HG03432 (cell line): ENCODE measurements around the gene TRPM5.

Experiments used
- ATAC-seq: cut with Tn5 transposase; IDR thresholded peaks from one replicate; pipeline ENCODE4 v1.9.1; 2021; ENCODE audit warnings: mild to moderate bottlenecking, moderate library complexity; ENCODE audit not compliant: unreplicated experiment

The TRPM5 gene

DNA sequence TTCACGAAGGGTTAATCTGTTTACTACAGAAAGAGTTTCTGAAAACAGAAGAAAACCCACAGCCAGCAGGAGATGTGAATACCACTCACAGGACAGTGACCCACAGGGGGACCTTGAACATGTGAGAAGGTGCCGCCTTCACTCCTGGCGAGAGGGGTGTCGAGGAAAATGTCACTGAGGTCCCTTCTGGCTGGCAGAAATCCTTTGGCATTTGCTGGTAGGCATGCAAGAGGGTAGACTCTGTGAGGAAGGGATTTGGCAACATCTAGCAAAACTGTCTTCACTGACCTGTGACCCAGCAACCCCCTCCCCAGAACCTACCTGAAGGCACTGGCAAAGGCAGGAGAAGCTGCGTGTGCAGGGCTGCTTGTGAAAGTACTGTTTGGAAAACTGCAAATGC, 9.1 kb upstream of the TRPM5 start:
- no peak for ATAC-seq

GRCh38 chr11:2452321-2453012, 8.2 kb upstream of the TRPM5 start:
- no peak for ATAC-seq

GRCh38 chr11:2451916-2452315, 7.6 kb upstream of the TRPM5 start:
- ATAC-seq, result no peak

- no peak for ATAC-seq
Measured at GRCh38 chr11:2451336-2451735, 7.0 kb upstream of the TRPM5 start.

- ATAC-seq, result no peak
Measured at GRCh38 chr11:2450321-2451041, 6.2 kb upstream of the TRPM5 start.

DNA sequence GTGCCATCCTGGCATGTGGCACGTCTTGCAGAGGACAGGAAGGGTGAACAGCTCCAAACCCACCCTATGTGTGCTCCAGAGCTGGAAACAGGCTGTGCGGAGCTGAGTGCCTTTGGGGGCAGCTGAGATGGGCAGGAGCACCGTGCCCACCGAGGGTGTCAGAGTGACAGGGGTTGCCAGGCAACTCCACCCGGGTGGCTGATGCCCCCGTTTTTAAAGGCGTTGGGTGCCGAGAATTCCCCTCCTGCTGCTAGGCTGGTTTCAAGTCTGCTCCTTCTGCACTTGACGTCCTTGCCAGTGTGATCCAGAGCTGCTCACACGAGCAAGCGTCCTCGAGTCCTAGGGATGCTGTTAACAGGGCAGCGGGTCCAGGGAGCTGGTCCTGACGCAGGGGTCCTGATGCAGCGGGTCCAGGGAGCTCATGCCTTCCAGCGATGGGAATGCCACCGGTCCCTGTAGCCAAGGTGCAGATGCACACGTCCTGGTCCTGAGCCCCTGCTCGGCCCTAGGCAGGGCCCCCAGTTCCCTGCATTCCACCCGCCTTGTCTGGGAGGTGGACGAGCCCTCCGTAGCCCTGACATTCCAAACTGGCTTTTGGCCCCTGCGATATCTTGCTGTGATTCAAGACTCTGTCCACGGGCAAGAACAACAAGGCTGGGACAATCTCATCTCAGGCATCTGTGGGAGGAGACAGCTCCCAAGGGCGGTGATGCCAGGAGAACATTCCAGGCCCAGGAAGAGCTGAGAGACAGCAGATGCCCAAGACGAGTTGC, 5.4 kb upstream of the TRPM5 start:
- no peak for ATAC-seq

DNA sequence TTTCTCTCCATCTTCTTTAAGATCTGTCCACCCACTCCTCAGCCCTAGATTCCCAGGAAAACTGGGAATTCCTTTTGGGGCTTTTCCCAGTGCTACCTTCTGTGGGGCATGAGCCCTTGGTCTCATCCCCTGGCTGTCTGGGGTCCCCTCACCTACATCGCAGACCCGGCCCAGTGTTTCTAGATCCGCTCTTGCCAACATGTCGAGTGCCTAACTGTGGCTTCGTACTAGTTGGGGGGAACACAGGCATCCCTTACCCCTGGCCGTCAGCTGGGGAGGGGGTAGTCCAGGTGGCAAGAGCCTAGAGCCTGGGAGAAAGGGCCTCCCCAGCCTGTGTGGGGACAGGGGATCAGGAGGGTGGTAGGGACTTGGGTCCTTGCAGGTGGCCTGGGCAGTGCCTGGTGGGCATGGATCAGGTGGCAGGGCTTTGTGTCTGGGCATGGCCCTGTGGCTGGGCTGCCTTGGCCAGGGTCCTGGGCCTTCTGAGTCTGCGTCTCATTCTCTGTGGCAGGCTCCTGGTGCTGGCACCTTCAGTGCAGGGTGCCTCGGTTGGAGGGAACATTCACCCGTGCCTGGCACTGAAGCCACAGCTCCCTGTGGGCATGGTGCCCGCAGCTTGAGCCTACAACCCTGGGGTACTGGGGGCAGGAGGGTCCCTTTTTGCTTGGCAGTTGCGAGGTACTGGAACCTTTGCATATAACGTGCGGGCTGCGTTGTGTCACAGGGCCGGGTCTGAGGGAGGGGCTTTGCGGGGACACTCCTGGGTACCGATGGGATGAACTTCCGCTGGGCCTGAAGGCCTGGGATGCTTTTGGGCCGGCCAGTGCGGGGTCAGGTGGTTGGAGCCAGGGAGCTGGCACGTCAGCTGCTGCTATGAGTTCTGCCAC, 4.6 kb upstream of the TRPM5 start:
- ATAC-seq, result no peak

DNA sequence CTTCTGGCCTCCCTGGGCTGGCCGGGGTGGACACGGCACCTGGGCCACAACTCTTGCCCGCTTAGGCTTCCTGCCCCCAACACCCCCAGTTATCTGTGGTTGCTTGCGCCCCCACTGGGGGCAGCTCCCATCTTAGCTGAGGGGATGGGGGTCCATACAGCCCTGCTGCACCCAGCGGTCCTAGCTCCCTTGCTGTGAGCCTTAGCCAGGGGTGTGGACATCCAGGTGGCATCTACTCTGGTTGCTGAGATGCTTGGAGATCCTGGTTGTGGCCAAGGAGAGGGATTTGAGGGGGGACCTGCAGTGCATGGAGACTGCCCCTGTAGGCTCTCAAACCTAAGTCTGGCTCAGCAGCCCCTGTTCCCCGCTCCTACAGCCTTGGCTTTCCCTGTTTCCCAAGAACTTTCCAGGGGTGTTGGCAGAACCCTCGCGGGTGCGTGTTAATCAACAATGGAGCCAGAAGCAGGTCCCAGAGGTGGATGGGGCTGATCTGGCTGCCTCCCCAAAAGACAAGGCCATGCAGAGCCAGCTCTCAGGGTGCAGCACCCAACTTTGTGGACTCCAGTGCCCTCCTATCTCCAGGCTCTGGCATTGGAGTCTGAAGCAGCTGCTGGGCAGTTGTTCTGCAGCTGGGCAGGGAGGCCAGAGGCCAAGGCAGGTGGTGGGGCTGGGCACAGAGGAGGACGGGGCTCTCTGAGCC, 3.8 kb upstream of the TRPM5 start:
- ATAC-seq, result no peak

- ATAC-seq, result no peak
Measured at GRCh38 chr11:2447253-2447950, 3.1 kb upstream of the TRPM5 start.

- no peak for ATAC-seq
Measured at GRCh38 chr11:2446590-2447252, 2.4 kb upstream of the TRPM5 start.

- ATAC-seq, result no peak
Measured at GRCh38 chr11:2445746-2446551, 1.6 kb upstream of the TRPM5 start.

DNA sequence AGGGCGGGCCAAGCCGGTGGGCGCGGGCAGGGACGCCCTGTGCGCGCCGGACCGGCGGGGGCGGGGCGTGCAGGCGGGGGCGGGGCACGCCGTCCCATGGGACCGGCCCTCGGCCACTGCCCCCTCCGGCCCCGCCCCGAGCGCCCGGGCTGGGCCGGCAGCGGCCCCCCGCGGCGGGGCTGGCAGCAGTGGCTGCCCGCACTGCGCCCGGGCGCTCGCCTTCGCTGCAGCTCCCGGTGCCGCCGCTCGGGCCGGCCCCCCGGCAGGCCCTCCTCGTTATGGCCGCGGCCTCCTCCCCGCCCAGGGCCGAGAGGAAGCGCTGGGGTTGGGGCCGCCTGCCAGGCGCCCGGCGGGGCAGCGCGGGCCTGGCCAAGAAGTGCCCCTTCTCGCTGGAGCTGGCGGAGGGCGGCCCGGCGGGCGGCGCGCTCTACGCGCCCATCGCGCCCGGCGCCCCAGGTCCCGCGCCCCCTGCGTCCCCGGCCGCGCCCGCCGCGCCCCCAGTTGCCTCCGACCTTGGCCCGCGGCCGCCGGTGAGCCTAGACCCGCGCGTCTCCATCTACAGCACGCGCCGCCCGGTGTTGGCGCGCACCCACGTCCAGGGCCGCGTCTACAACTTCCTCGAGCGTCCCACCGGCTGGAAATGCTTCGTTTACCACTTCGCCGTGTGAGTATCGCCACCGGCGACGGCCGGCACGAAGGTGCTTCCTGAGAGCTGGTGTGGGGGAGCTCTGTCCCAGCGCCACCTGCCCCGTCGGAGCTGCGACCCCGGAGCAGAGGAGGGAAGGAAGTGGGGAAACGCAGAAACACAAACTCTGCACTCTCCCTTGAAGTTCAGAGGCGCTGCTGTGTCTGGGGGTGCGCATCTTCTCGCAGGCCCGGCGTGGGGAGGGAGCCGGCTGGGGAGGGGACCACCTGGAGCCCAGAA, 769 bp upstream of the TRPM5 start, which contains the start of gene KCNQ1:
Gene KCNQ1, plus strand, starts transcription at position 188 of the 925 bp plus-strand sequence. Its CDS starts 91 bp downstream, at position 279.
- ATAC-seq, result no peak

DNA sequence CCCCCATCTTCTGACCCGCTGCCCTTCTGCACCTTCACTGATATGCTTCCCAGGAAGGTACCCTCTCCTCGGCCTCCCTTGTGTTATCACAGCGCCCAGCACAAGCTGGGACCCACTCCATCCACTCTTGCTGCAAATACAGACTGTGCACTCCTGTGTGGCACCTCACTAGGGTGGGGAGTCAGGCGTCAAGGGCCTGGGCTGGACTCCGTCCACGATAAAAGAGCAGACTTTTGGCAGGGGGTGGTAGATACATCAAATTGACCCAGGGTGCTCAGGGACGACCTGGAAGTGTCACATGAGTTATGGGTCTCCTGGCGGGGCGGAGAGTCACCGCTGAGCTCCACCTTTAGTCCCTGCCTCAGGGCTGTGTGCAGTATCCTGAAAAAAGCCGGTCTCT, 908 bp downstream of the TRPM5 start:
- no peak for ATAC-seq

DNA sequence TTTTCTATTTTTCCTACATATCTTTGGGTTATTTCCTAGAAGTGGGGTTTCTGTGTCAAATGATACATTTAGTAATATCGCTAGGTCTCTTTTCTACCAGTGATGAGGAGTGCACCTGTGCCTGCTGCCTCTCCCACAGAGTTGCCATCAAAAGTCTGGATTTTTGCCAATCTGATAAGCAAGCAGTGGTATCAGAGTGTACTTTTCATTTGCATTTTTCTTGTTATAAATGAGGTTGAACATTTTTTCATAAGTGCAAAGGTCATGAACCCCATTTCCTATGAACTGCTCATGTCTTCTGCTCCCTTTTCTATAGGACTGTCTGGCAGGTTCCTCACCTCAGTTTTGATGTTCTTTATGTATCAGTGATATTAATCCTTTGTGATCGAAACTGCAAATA, 1.7 kb downstream of the TRPM5 start:
- no peak for ATAC-seq

GRCh38 chr11:2441171-2441570, 3.1 kb downstream of the TRPM5 start:
- ATAC-seq, result no peak

DNA sequence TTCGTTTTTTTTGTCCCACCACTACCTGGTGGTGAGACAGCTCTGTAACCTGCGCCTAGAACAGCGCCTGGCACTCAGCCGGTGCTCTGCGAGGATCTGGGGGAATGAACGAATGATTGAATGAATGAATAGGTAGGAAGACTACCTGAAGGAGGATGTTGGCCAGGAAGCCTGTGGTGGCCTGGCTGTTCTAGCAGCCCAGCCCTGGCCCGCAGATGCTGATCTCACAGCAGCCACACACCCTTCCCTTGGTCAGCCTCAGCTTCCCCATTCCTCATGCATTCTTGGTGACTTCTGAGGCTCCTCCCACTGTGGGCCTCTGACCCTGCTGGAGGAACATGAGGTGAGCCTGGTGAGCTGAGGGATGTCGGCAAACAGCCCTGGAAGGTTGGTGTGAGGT, 3.7 kb downstream of the TRPM5 start:
- ATAC-seq, result no peak

DNA sequence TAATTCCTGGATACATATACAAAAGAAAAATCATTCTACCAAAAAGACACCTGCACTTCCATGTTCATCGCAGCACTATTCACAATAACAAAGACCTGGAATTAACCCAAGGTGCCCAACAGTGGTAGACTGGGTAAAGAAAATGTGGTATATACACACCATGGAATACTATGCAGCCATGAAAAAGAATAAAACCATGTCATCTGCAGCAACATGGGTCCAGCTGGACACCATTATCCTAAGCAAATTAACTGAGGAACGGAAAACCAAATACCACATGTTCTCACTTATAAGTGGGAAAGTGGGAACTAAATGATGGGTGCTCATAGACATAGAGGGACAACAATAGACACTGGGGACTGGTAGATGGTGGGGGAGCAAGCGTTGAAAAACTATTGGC, 4.5 kb downstream of the TRPM5 start:
- ATAC-seq, result no peak
